HG02870 (cell line): ENCODE data around the gene NUDT7.

Source experiments
- ATAC-seq: cut with Tn5 transposase; IDR thresholded peaks from one replicate; pipeline ENCODE4 v1.9.1; 2021; ENCODE audit warnings: mild to moderate bottlenecking, moderate library complexity; ENCODE audit not compliant: unreplicated experiment

The NUDT7 gene

GRCh38 chr16:77722309-77723107 is at the start of gene NUDT7:
NUDT7 (plus strand) TSS chr16:77722514; CDS start chr16:77722583, 69 bp downstream.
- peak; percentile 81 for ATAC-seq

DNA sequence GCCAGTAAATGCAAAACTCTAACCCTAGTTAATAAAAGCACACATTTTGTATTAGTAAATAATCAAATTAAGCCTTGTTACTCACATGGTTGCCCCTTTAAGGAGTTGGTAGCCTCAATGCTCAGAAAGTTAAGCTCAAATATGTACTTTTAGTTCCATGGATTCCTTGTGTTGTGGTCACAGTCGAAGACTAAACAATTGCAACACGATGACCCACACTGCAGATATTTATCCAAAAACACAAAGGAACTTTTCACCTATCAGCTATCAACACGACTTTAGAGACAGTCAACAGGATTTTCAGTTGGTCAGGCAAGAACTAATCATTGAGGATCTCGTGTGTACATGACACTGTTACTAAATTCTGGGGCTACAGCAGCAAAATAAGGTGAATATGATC is 47.4 kb upstream of the NUDT7 start:
- ATAC-seq, result no peak

GRCh38 chr16:77675464-77676324 is 46.6 kb upstream of the NUDT7 start:
- no peak for ATAC-seq

DNA sequence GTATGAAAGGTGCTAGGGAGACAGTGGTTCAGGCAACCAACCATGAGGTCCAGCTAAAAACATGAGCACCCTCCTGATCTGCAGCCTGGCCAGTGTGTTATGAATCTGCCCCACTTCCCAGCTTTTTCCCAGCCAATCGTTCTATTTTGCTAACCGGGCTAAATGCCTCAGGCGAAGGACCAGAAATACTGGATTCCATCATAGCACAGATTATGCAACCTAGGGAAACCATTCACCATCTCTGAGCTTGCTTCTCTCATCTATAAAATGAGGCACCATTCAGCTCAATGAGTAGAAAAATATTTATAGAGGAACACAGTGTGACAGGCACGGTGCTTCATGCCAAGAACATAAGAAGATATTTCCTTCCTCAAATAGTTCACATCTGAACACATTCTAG is 45.2 kb upstream of the NUDT7 start:
- no peak for ATAC-seq

DNA sequence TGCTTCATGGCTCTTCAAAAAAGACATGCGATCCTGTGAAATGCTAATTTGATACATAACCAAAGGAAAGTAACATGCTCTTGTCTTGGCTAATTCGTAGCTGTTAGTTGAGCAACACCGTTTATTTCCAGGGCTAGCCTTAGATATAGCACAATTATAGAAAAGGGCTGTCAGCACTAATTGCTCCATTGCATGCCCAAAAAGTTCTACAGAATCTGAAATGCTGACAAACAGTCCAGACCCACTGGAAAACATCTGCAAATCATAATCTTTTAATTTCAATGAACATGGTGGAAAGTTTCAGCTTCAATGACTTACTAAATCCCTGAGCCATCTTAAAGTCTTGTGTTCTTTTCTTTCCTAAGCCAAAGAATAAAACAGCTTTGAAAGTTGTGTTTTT is 42.9 kb upstream of the NUDT7 start:
- no peak for ATAC-seq

DNA sequence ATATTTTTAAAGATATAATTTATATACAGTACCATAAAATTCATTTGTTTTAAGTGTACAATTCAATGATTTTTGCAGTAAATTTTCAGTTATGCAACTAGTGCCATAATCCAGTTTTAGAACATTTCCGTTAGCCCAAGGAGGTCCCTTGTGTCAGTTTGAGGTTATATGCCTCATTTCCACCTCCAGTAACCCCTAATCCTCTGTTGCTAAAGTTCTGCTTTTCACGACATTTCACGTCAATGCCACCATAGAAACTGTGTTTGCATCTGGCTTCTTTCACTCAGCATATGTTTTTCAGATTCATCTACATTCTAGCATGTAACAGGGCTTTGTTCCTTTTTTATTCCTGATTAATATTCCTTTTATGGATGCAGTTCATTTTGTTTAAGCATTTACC is 42.4 kb upstream of the NUDT7 start:
- no peak for ATAC-seq

GRCh38 chr16:77680496-77680895 is 41.8 kb upstream of the NUDT7 start:
- ATAC-seq, result no peak

- no peak for ATAC-seq
Measured at GRCh38 chr16:77682586-77682985, 39.7 kb upstream of the NUDT7 start.

GRCh38 chr16:77683397-77684180 is 38.7 kb upstream of the NUDT7 start:
- ATAC-seq, result no peak

DNA sequence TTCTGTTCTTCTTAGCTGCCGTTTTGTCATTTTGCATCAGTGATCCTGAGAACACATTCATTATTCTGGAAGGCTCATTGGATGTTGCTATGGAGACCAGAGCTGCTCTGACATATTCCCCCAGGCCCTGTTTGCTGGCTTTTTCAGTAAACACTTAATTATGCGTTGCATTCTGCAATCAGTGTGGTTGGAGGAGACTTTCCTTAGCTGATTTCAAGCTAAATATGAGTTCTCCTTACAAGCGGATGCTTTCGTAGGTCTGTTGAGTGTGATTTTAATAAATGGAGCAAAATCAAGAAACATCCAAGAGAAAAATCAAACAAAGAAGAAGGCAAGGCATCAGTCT is 38.2 kb upstream of the NUDT7 start:
- no peak for ATAC-seq

GRCh38 chr16:77686385-77686784 is 35.9 kb upstream of the NUDT7 start:
- no peak for ATAC-seq

- ATAC-seq, result no peak
Measured at GRCh38 chr16:77689971-77690370, 32.3 kb upstream of the NUDT7 start.

DNA sequence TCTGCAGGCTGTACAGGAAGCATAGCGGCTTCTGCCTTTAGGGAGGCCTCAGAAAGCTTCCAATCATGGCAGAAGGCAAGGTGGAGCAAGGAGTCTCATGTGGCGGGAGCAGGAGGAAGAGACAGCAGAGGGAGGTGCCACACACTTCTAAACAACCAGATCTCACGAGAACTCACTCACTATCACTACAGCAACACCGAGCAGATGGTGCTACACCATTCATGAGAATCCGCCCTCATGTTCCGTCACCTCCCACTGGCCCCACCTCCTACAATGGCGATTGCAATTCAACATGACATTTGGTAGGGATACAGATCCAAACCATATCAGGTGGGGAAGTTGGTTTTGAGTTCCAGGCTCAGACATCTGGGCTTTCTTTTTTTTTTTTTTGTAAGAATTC is 31.9 kb upstream of the NUDT7 start:
- ATAC-seq, result no peak

GRCh38 chr16:77692612-77693011 is 29.7 kb upstream of the NUDT7 start:
- ATAC-seq, result no peak

GRCh38 chr16:77696149-77696548 is 26.2 kb upstream of the NUDT7 start:
- no peak for ATAC-seq

DNA sequence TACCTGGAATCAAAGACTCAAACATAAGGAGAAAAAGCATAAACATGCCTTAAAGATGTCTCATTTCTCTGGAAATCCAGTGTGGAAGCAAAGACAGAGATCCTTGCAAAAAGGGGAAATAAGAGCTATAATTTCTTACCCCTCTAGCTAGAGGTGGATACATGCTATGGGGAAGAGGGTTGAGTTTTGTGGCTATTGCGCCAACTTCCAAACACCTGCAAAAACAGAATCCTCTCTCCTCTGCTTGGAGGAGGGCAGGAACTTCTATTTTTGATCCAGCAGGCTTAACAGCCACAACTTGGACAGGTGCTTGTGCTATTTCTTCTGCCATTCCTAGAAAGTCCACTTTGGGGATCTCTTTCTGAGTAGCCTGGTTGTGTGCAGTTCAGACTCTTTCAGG is 21.5 kb upstream of the NUDT7 start:
- ATAC-seq, result no peak

- ATAC-seq, result no peak
Measured at GRCh38 chr16:77705351-77705750, 17.0 kb upstream of the NUDT7 start.

DNA sequence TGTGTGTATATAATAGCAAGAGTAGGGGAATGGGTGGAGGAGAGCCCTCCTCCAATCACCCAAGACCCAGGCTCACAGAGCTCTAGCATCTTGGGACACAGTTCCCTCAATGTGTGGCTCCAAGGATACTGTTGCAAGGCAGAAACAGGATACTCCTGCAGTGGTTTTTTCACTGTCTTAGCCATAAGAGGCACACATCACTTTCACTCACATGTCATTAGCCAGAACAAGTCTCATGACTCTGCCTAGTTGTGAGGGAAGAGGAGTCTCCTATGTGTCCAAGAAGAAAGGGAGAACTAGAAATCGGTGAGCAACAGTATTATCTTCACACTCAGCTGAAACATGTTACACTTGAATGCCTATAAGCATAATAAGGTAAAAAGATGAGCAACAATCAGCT is 11.1 kb upstream of the NUDT7 start:
- ATAC-seq, result no peak

DNA sequence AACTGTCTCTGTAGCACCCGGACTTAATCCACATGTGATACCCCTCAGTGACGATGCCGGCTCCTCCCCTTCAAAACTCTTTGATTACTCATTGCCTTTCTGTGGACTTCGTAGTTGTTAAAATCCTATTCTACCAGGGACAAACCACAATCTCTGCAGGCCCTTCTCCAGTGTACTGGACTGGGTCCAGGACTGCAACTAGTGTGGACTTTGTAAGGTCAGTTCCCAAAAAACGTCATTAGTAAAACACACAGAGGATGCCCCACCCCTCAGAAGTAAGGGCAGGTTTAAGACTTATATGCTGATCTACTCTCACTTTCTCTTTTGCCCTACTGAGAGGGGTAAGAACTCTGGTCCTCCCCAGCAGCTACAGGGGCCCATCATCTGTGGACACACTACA is 10.5 kb upstream of the NUDT7 start:
- ATAC-seq, result no peak

- ATAC-seq, result no peak
Measured at GRCh38 chr16:77715145-77715544, 7.2 kb upstream of the NUDT7 start.

DNA sequence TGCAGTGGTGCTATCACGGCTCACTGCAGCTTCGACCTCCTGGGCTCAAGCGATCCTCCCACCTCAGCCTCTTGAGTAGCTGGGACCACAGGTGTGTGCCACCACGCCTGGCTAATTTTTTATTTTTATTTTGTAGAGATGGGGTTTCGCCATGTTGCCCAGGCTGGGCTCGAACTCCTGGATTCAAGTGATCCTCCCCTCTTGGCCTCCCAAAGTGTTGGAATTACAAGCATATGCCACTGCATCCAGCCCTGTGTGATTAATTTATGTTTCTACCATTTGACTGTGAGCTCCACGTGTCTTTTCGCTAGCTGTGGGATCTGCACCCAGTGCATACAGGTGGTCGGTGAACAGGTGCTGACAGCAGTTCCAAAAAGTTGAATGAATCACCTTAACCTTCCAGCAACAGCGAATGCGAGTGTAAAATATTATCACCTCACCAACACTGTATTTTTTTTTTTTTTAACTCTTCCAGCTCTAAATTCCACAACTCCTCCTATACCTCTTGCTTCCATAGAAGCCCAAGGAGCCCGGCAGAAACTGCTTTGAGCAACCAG is 484 bp upstream of the NUDT7 start:
- peak; percentile 28 for ATAC-seq
